IPS DF 4.7 (cell line): ENCODE data around the gene MCF2L2.
A peak's percentile ranks its signal among the peaks of the same experiment; 100 is the strongest.

Experiments
- DNase-seq: peaks from one replicate; pipeline ENCODE4 v3.0.0-alpha.2; 2013; ENCODE audit warnings: low spot score; ENCODE audit errors: extremely low read depth

Gene MCF2L2

GRCh38 chr3:183401678-183402077 lies 26.7 kb downstream of the MCF2L2 start:
- no peak for DNase-seq

- DNase-seq, result no peak
Observed at GRCh38 chr3:183400352-183400751, 28.1 kb downstream of the MCF2L2 start.

GRCh38 chr3:183396662-183397391 lies 31.6 kb downstream of the MCF2L2 start:
- DNase-seq, result no peak

- no peak for DNase-seq
Observed at GRCh38 chr3:183394150-183394549, 34.3 kb downstream of the MCF2L2 start.

GRCh38 chr3:183393625-183394024 lies 34.8 kb downstream of the MCF2L2 start:
- no peak for DNase-seq

GRCh38 chr3:183392186-183393034 lies 36.0 kb downstream of the MCF2L2 start:
- no peak for DNase-seq

- no peak for DNase-seq
Observed at GRCh38 chr3:183391460-183391859, 37.0 kb downstream of the MCF2L2 start.

- DNase-seq, result no peak
Observed at GRCh38 chr3:183390844-183391243, 37.6 kb downstream of the MCF2L2 start.

GRCh38 chr3:183388213-183388895 lies 40.1 kb downstream of the MCF2L2 start:
- no peak for DNase-seq

- no peak for DNase-seq
Observed at GRCh38 chr3:183387797-183388196, 40.6 kb downstream of the MCF2L2 start.

GRCh38 chr3:183386651-183387050 lies 41.8 kb downstream of the MCF2L2 start:
- DNase-seq, result no peak

- peak; percentile 38 for DNase-seq
Observed at GRCh38 chr3:183385698-183386613, 42.5 kb downstream of the MCF2L2 start.

- DNase-seq, result no peak
Observed at GRCh38 chr3:183381673-183382072, 46.7 kb downstream of the MCF2L2 start.

- no peak for DNase-seq
Observed at GRCh38 chr3:183381179-183381578, 47.2 kb downstream of the MCF2L2 start.

GRCh38 chr3:183378951-183379350 lies 49.5 kb downstream of the MCF2L2 start:
- DNase-seq, result no peak

- DNase-seq, result no peak
Observed at GRCh38 chr3:183378545-183378944, 49.9 kb downstream of the MCF2L2 start.

- DNase-seq, result no peak
Observed at GRCh38 chr3:183378008-183378407, 50.4 kb downstream of the MCF2L2 start.

- DNase-seq, result no peak
Observed at GRCh38 chr3:183377307-183377959, 51.0 kb downstream of the MCF2L2 start.

GRCh38 chr3:183375787-183376186 lies 52.6 kb downstream of the MCF2L2 start:
- DNase-seq, result no peak

GRCh38 chr3:183375337-183375736 lies 53.1 kb downstream of the MCF2L2 start:
- DNase-seq, result no peak
